HL-60/S4 treated with retinoic acid at 250 ng/mL for 4 days and 3 days (cell line): ENCODE measurements around the gene LRRC27.

Experiments used
- in situ Hi-C: fragments of 300-500 bp; cut with MboI; formaldehyde crosslinking; loops from 2 replicates; pipeline ENCODE4 v1.7.0; 2022; ENCODE audit warnings: low sequenced_read_pairs

The LRRC27 gene

DNA sequence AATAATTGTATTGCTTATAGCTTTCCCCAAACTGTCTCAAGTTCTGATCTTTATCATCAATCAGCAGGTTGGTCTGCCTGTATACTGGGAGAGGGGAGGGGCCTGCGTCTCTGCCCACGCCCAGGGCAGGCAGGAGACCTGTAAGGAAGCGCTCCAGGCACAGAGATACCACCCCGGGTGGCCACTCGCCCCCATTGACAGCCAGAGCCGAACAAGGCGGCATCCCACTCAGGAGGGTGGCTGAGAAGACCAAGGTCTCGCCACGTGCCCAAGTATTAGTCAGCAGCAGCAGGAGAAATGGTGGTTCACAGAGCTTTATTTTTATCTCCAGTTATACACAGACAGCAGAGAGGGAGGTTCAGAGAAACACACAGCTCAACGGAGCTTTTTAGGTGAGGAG is 31.4 kb upstream of the LRRC27 start:
- in situ Hi-C loops, result no loop called here

DNA sequence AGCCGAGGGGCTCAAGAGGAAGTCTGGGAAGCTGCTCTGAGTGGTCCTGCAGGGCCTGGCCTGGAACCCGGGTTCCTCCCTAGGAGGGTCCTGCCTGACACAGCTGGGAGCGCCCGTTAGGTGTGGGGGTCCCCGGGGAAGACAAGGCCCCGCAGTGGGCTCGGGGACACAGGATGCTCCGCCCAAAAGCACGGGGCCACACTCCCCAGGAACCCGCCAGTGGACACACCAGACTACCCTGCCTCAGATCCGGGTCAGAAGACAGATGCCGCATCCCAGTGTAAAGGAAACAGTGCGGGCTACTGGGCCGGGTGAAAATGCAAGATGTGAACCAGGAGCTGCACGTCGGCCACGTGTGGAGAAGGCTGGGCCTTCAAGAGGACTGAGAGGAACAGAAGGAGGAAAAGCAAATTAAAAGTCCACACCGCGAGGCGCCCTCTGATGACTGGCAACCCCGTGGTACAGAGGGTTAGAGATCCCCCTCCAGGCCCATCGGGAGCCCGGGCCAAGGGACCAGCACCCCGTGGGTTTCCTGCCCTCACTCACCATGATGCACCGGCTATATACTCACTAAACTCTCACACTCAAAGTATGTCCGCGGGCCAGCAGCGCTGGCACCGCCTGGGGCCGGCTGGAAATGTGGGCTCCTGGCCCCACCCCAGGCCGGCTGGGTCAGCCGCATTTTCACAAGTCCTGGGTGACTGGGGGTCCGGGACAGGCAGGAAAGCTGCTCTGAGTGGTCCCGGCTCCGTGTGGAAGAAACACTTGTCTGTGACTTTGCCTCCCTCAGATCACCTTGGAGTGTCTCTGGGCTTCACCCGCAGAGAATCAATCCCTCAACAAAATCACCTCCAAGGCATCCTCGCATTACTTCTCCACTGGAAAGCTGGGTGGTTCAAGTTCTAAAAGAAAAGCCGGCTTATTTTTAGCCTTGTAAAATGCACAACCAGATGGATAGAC is 30.3 kb upstream of the LRRC27 start:
- in situ Hi-C loops, result no loop called here

DNA sequence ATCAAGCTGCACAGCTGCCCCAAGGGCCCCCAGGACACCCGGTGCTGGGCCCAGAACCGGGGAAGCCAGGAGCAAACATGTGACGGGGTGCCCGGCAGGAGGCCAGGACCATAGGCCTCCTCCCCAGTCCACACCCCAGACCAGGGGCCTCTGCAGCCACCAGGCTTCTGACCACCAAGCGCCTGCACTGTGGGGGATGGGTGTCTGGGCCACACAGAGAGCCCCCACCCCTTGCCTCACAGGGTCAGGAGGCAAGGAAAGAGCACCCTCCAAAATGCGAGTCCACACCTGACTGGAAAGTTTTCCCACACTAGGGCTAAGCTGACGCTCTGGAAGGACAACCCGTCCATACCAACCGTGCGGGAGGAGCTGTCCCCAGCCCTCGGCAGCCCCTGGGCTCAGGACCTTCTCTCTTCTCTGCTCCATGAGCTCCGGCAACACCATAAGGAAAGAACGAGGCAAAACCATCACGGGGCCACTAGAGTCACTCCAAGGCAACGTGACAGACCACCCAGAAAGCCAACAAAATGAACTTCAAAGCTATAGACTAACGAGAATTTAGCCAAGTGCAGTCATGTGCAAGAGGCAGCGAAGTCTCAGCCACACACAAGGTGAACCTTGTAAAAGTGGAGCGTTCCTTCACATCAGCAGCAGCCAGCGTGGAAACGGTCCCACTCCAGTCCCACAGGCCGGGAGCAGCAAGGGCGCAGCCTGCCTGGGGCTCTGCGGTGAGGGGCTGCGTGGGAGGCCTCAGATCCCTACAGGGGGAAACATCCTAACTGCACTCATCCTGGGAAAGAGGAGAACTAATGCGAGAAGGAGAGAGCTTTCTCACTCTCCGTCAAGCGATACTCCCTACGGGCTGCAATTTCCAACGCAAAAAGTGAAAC is 29.3 kb upstream of the LRRC27 start:
- in situ Hi-C loops, result no loop called here

- in situ Hi-C loops, result no loop called here
These were observed 28.5 kb upstream of the LRRC27 start for GRCh38 chr10:132303361-132304115.

DNA sequence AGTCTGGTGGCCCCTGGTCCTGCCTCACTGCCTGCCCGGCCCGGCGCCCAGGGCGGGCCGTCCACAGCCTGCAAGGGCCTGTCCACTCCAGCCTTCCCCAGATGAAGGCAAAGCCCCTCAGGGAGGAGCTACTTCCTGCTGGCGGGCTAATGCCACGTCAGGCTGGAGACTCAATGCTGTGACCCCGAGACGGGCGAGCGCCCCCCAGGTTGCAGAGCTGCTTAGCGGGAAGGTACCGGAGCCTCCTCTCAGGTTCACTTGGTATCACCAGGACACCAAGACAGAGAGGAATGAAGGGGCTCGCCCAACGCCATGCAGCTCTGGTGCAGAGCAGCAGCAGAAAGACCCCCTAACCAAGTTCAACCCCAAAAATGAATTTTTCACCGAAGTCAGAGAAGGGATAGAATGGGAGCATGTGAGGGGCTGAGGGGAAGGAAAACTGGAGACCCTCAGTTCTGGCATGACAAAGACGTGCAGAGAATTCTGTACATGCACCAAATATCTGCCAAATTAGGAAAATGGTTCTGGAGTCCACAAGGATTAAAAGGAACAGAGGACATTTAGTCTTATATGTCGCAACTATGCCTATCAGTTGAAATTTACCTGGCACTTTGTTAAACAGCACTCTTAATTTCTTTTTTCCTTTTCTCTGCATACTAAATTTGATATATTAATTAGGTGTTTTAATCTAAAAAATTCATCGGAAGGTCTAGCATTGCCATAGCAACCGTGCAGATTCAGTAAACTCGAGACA is 27.1 kb upstream of the LRRC27 start:
- in situ Hi-C loops, result no loop called here

GRCh38 chr10:132305654-132306342 is 26.2 kb upstream of the LRRC27 start:
- in situ Hi-C loops, result no loop called here

DNA sequence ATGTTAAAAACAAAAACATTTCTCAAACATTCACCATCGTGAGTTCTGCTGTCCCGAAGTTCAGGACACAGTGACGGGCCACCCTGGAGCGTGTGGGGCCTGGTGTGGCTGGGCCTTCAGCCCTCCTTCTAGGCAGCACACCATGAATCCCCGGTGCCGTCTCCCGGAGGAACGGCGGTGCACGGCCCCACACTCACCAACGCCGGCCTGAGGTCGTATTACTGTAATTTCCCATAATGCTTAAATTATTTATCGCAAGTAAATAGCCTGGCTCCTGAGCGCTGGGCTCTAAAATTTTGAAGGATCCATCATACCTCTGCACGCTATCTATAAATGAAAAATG is 25.7 kb upstream of the LRRC27 start:
- in situ Hi-C loops, result no loop called here

GRCh38 chr10:132306864-132307751 is 24.9 kb upstream of the LRRC27 start:
- in situ Hi-C loops, result no loop called here

DNA sequence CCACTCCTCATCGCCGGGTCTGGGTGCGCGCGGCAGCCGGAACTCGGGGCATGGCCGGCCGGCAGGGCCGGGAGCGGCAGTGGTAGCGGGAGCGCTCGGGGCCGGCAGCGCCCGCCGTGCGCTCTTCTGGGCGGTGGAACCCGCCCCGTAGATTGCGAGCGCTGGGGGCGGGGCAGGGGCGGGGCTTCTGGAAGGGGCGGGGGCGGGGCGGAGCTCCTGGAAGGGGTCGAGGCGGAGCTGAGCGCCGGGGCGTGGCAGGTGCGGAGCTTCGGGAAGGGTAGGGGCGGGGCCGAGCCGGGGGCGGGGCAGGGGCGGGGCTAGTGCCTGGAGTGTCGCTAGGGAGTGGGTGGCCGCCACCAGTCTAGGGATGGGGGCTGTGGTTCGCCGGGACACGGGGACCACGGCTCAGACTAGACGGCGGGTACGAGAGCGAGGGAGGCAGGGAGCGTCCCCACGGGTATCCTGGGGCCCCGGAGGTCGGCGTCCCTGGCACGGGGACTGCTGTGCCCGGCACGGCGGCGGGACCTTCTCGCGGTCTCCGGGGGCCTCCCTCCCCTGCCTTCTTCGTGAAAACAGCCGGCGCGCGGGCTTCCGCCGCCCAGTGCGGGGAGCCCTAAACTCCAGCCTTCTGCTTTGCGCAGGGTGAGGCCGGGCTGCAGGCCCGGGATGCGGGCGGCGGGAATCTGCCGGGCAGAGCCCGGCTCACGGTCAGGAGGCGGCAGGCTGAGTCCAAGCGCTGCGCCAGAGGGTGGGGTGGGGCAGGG is 24.0 kb upstream of the LRRC27 start, which contains the start of gene STK32C:
TSS of gene STK32C (minus strand) at position 128 of the 764 bp plus-strand sequence. CDS start at position 11, 117 bp downstream.
- in situ Hi-C loops, result no loop called here

- in situ Hi-C loops, result no loop called here
These were observed 23.2 kb upstream of the LRRC27 start for GRCh38 chr10:132308587-132309470.

- in situ Hi-C loops, result no loop called here
These were observed 22.5 kb upstream of the LRRC27 start for GRCh38 chr10:132309471-132309865.

- in situ Hi-C loops, result no loop called here
These were observed 22.0 kb upstream of the LRRC27 start for GRCh38 chr10:132309879-132310591.

GRCh38 chr10:132310701-132311337 is 21.2 kb upstream of the LRRC27 start:
- in situ Hi-C loops, result no loop called here

DNA sequence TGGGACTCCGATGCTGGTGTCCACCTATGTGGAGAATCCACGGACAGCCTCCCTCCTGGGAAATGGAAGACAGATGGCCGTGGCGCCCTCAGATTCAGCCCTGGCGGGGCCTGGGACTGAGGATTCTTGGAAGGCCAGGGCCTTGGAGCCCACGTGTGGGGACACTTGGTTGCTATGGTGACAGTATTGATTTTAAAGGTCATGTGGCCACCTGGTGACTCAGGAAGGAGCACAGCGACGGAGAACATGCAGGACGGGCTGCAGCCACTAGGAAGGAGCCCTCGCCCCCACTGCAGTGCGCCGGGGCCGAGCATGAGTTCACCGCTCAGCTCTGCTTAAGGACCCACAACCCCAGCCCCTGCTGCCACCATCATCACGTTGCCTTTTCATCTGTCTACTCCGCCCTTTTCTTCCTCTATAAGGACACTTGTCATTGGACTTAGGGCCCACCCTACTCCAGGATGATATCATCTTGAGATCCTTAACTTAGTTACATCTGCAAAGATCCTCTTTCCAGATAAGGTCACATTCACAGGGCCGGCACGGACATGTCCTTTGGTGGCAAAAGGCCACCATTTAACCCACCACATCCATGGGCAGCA is 20.6 kb upstream of the LRRC27 start:
- in situ Hi-C loops, result no loop called here

GRCh38 chr10:132313305-132313704 is 18.7 kb upstream of the LRRC27 start:
- in situ Hi-C loops, result no loop called here
